NCI-H1694 treated with DMSO at 0.1 percent for 48 hours (cell line): Measurements from ENCODE around the gene DNM2.

ENCODE experiments used
- DNase-seq: peaks from one replicate; lab custom pipeline; 2025; lab: John Stamatoyannopoulos, UW

The DNM2 gene

GRCh38 chr19:10691178-10691881, 26.5 kb upstream of the DNM2 start:
- DNase-seq = no peak

DNA sequence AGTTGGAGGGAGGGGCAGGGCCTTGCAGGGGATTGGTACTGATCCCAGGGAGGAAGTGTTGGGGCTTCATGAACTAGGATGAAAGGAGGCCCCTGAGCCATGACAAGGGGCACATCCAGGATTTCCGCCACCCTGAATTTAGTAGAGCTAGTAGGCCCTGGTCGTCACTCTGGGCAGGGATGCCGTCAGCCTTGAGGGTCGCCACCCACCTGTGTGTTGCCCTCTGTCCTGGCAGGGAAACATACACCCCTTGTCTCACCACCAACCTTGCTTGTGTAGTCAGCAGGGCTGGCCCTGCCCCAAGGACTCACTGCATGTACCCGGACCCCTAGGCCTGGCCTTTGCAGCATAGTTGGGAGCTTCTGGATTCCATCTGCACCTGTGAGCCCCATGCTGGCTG, 26.0 kb upstream of the DNM2 start:
- DNase-seq = no peak

- no peak for DNase-seq
These were observed 25.1 kb upstream of the DNM2 start for GRCh38 chr19:10692673-10693264.

DNA sequence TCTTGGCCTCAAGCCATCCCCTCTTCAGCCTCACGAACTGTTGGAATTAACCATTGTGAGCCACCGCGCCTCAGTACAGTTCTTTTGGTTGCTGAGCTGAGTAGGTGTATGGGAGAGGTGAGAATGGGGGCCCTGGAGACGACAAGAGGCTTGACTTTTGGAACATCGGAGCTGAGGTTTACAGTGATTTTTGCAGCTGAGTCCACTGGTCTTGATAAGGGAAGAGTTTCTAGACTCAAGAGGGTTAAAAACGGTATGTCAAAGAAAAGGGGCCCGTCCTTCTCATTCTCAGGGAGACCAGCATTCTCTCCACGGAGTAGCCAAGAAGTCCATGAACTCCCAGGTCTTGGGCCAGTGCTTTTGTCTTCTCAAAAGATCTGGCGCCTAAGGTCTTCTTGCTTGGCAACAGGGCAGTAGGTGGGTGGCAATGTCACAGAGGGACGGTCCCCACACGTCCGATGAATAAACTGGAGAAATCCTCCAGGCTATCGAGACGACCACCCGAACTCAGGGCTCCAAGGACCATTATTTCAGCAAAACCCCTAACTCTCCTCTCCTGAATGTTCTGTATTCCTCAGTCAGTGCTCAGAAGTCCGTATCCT, 23.1 kb upstream of the DNM2 start:
- no peak for DNase-seq

DNA sequence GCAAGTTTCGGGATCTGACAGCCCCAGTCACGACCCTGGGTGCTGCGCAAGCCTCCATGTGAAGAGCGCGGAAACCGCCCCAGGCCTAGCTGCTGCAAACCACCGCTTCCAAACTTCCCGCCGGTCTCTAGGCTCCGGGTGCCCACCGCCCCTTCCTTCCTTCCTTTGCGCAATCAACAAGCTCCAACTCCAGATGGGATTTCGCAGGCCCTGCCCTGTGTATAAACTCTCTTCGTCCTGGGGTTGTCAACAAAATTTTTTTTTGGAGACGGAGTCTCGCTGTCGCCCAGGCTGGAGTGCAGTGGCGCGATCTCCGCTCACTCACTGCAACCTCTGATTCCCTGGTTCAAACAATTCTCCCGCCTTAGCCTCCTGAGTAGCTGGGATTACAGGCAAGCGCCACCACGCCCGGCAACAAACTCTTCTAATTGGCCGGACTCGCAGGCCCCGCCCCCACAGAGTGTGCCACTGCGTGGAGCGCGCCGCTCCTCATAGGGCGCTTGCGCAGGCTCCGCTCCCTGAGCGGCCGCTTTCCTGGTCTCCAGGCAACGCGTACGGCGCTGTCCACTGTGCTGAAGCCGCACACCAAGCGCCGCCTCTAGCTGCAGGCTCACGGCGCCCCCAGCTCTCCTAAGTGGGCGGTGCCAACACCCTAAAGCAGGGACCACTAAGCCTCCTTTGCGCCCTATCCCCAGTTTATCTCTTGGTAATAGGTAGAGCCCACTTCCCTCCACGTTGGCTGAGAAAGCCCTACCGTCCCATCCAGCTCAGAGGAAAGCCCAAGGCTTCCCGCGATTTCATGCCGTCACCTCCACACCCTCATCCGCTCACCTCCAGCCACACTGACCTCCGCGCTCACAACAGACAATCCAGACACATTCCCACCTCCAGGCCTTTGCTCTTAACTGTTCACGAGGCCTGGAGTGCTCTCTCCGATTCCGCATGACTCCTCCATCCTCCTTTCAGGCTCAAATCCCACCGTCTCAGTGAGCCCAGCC, 22.2 kb upstream of the DNM2 start:
- DNase-seq = peak; percentile 88

GRCh38 chr19:10699650-10700335, 18.1 kb upstream of the DNM2 start:
- DNase-seq = peak; percentile 43

GRCh38 chr19:10701955-10702525, 15.8 kb upstream of the DNM2 start:
- peak; percentile 8 for DNase-seq

- DNase-seq = no peak
These were observed 10.9 kb upstream of the DNM2 start for GRCh38 chr19:10706990-10707389.

DNA sequence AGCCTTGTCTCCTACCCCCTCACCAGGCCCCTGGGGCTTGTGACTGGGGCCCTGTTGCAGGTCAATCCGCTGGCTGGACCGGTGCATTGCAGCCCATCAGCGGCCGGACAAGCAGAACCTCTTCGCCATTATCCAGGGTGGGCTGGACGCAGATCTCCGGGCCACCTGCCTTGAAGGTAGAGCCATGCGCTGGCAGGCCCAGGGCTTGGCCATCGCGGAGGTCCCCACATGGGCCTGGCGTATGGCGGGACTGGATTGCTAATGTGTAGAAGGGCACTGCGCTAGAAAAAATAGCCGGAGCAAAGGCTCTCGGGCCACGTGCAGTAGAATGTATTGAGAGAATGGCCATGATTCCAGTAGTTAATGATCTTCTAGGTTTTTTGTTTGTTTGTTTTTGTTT, 10.4 kb upstream of the DNM2 start:
- DNase-seq = no peak

DNA sequence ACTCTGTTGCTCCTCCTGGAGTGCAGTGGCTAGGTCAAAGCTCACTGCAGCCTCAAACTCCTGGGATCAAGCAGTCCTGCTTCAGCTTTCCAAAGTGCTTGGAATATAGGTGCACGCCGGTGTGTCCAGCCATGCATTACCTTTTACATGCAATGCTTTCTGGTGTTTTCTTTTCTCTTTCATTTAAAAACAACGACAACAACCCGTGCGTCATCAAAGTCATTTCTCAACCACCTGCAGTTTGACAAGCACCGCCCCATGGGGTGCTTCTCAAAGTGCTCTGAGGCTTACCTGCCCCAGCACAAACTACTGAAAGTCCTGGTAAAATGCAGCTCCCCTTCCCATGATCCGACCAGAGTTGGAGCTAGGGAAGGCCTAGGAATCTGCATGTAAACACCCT, 9.6 kb upstream of the DNM2 start:
- no peak for DNase-seq

DNA sequence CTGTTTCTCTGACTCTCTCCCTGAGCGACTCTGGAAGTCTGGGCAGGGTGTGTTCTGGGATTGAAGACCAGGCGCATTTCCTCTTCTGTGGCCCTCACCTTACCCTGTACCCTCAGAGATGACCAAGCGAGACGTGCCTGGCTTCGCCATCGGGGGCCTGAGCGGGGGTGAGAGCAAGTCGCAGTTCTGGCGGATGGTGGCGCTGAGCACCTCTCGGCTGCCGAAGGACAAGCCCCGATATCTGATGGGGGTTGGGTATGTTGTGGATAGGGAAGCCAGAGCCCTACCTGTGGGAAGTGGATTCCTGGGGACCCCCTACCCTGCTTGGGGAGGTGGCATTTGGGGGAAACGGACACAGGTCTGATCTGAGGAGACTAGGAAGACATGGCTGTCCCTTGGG, 5.8 kb upstream of the DNM2 start:
- no peak for DNase-seq

DNA sequence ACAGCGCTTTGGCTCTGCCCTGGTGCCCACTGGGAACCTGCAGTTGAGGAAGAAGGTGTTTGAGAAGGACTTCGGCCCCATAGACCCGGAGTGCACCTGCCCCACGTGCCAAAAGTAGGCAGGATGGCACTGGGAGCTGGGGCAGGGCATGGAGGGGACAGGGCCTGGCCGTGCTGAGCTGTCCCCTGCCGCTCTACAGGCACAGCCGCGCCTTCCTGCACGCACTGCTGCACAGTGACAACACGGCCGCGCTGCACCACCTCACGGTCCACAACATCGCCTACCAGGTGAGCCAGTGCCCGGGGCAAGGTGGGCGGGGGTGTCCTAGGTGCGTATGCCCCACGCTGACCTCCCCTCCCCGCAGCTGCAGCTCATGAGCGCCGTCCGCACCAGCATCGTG, 5.1 kb upstream of the DNM2 start:
- no peak for DNase-seq

DNA sequence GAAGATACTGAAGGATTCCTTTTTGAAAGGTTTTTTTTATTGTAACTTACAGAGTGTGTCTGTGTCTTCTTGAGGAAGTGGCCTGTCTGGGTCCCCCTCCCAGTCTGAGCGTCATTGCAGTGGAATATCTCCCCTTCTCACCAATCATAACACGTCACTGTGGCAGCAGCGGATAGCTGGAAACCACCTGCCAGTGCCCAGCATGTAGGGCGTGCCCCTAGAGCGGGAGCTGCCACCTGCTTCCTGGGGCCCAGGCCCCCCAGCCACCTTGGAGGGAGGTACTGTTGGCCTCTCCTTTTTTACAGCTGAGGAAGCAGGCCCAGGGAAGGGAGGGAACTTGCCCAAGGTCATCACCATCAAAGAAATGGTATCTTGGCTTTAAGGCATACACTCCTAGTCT, 4.6 kb upstream of the DNM2 start:
- DNase-seq = no peak

- no peak for DNase-seq
These were observed 874 bp upstream of the DNM2 start for GRCh38 chr19:10717054-10717355.

- DNase-seq = no peak
These were observed 622 bp downstream of the DNM2 start for GRCh38 chr19:10718205-10719196.

- no peak for DNase-seq
These were observed 1.6 kb downstream of the DNM2 start for GRCh38 chr19:10719466-10719961.

GRCh38 chr19:10720607-10721125, 2.8 kb downstream of the DNM2 start:
- DNase-seq = no peak

GRCh38 chr19:10723591-10723990, 5.7 kb downstream of the DNM2 start:
- DNase-seq = no peak

DNA sequence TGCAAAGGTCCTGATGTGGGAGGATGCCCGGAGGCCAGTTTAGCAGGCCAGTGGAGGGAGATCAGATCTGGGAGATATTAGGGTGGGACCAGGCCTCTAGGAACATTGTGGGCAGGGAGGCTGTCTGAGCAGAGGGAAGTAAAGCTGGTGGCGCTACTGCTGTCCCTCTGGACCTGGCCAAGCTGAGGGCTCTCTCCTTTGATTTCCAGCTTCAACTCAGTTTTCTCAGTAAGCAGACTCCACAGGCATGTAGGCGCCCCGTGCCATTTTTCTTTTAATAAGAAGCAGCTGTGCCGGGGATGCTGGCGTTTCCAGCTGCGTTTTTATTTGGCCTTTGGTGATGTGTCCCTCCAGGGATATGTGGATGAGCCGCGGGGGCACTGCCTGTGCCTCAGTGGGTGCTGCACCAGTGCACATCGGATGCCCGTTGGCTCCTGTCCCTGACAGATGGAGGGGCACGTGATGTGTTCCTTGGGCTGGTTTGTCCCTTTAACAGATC, 6.7 kb downstream of the DNM2 start:
- DNase-seq = no peak

DNA sequence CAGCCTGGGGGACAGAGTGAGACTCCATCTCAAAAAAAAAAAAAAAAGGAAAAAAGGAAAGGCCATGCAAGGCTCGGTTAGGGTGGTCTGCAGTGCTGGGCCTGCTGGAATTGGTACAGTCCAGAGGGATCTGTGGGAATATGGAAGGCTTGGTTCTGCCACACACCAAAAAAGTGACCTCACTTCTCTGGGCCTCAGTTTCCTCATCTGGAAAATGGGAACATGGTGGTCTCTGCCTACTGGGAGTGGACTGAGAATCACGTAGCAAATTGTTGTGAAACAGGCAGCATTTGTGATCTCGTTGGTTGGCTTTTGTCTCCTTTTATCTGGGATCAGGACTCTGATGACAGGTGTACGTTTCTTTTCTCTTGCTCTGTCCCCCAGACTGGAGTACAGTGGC, 7.5 kb downstream of the DNM2 start:
- no peak for DNase-seq
